Karpas-422 (cell line): ENCODE results near the gene FHIT. TPM values are rescaled to one million over a fixed set of nuclear protein-coding genes. Genes with fewer than 3 reads are reported as not detected.
"Not testable (repeated sequence)": the region's sequence is repeated elsewhere in the genome, so short reads cannot be mapped to it uniquely, and the experiment has no call there.

Source experiments
- DNase-seq: peaks from one replicate; pipeline ENCODE4 v3.0.0-alpha.2; 2015
- H2AFZ ChIP-seq: fragments of 200-600 bp; sonication (generic); 2 replicates; pipeline ENCODE4 v1.6.1; 2014; ENCODE audit warnings: antibody characterized with exemption, low read length, mixed read lengths
- H3K27ac ChIP-seq: fragments of 200-600 bp; sonication (generic); 2 replicates; pipeline ENCODE4 v1.5.1; 2014; ENCODE audit warnings: mild to moderate bottlenecking, low read length, moderate library complexity
- H3K27me3 ChIP-seq: fragments of 200-600 bp; sonication (generic); 2 replicates; pipeline ENCODE4 v1.6.1; 2014; ENCODE audit warnings: low read length, mixed read lengths
- H3K36me3 ChIP-seq: fragments of 200-600 bp; sonication (generic); 2 replicates; pipeline ENCODE4 v1.6.1; 2014; ENCODE audit warnings: low read length, mixed read lengths; ENCODE audit not compliant: insufficient read depth
- H3K4me1 ChIP-seq: fragments of 200-600 bp; sonication (generic); 2 replicates; pipeline ENCODE4 v1.6.1; 2014; ENCODE audit warnings: mild to moderate bottlenecking, low read length, mixed read lengths
- H3K4me2 ChIP-seq: fragments of 200-600 bp; sonication (generic); 2 replicates; pipeline ENCODE4 v1.6.1; 2014; ENCODE audit warnings: low read length, low read depth, mild to moderate bottlenecking; ENCODE audit not compliant: poor library complexity, severe bottlenecking
- H3K4me3 ChIP-seq: fragments of 200-600 bp; sonication (generic); 2 replicates; pipeline ENCODE4 v1.5.1; 2014; ENCODE audit warnings: mild to moderate bottlenecking, antibody characterized with exemption, low read length, mixed read lengths
- H3K79me2 ChIP-seq: fragments of 200-600 bp; sonication (generic); 2 replicates; pipeline ENCODE4 v1.6.1; 2014; ENCODE audit warnings: mild to moderate bottlenecking, low read length, mixed read lengths
- H3K9ac ChIP-seq: fragments of 200-600 bp; sonication (generic); 2 replicates; pipeline ENCODE4 v1.6.0; 2014; ENCODE audit warnings: low read length
- H3K9me2 ChIP-seq: fragments of 200-600 bp; sonication (generic), shearing (Covaris generic); replicated peaks from 2 replicates; pipeline ENCODE4 v1.6.0; 2014; ENCODE audit warnings: mild to moderate bottlenecking, low read length, moderate library complexity; ENCODE audit not compliant: insufficient read depth
- H3K9me3 ChIP-seq: fragments of 300-700, 200-600 bp; sonication (generic); 2 replicates; pipeline ENCODE4 v1.6.1; 2014; ENCODE audit warnings: low read length, mixed read lengths
- H4K20me1 ChIP-seq: fragments of 200-600 bp; sonication (generic); 2 replicates; pipeline ENCODE4 v1.6.1; 2014; ENCODE audit warnings: mild to moderate bottlenecking, antibody characterized with exemption, low read length, low read depth; ENCODE audit not compliant: insufficient read depth
- total RNA-seq: library from RNA; depleted of rRNA; stranded (reverse); fragments of >200 nt; shearing (Covaris generic); gene quantifications from 2 replicates; pipeline ENCODE4 v1.2.3, GENCODE V29; 2014; ENCODE audit warnings: low replicate concordance

Gene FHIT
- total RNA-seq, 1 experiment from 2014 or later = not detected

GRCh38 chr3:61199843-61200242 lies 51.4 kb downstream of the FHIT start:
- Histone ChIP-seq H3K4me3 (no peak overlapping the region), H3K4me1 (no peaks in the 10 kb centered on the region), H3K9ac (no peak overlapping the region), H2AFZ (no peak overlapping the region), H3K27ac (no peak overlapping the region), H3K36me3 (no peaks in the 10 kb centered on the region), H3K79me2 (no peaks in the 10 kb centered on the region), H3K4me2 (no peak overlapping the region), H3K27me3 (no peaks in the 10 kb centered on the region), H3K9me2 (no peaks in the 10 kb centered on the region), H3K9me3 (peaks cover 23% of the 10 kb centered on the region), H4K20me1 (no peaks in the 10 kb centered on the region)
- no peak for DNase-seq

- Histone ChIP-seq H3K9me3 (peaks cover 23% of the 10 kb centered on the region), H3K79me2 (no peaks in the 10 kb centered on the region), H2AFZ (no peak overlapping the region), H3K4me1 (no peaks in the 10 kb centered on the region), H3K4me2 (no peak overlapping the region), H3K9me2 (no peaks in the 10 kb centered on the region), H3K27me3 (no peaks in the 10 kb centered on the region), H3K27ac (no peak overlapping the region), H3K4me3 (no peak overlapping the region), H3K36me3 (no peaks in the 10 kb centered on the region), H4K20me1 (no peaks in the 10 kb centered on the region), H3K9ac (no peak overlapping the region)
- DNase-seq = no peak
These were observed 56.2 kb downstream of the FHIT start for GRCh38 chr3:61194892-61195538.

- H3K4me1 ChIP-seq = no peaks in the 10 kb centered on the region
- H4K20me1 ChIP-seq = no peaks in the 10 kb centered on the region
- H3K4me2 ChIP-seq = no peak overlapping the region
- no peak overlapping the region for H3K27ac ChIP-seq
- no peak overlapping the region for H2AFZ ChIP-seq
- H3K4me3 ChIP-seq = no peak overlapping the region
- no peak for DNase-seq
- no peaks in the 10 kb centered on the region for H3K9me2 ChIP-seq
- H3K9me3 ChIP-seq = peaks cover 16% of the 10 kb centered on the region
- H3K36me3 ChIP-seq = no peaks in the 10 kb centered on the region
- H3K79me2 ChIP-seq = no peaks in the 10 kb centered on the region
- no peaks in the 10 kb centered on the region for H3K27me3 ChIP-seq
- no peak overlapping the region for H3K9ac ChIP-seq
These were observed 59.0 kb downstream of the FHIT start for GRCh38 chr3:61192222-61192621.

- H3K9me2 ChIP-seq, H4K20me1 ChIP-seq, DNase-seq, H3K9ac ChIP-seq, H3K4me3 ChIP-seq, H3K36me3 ChIP-seq, H3K79me2 ChIP-seq, H3K27me3 ChIP-seq, H2AFZ ChIP-seq, H3K4me2 ChIP-seq, H3K27ac ChIP-seq, H3K4me1 ChIP-seq: not testable (repeated sequence)
- peaks cover 13% of the 10 kb centered on the region for H3K9me3 ChIP-seq
These were observed 61.0 kb downstream of the FHIT start for GRCh38 chr3:61190205-61190604.

- Histone ChIP-seq H3K79me2 (no peaks in the 10 kb centered on the region), H3K4me3 (no peak overlapping the region), H3K9ac (no peak overlapping the region), H4K20me1 (no peaks in the 10 kb centered on the region), H2AFZ (no peak overlapping the region), H3K27me3 (no peaks in the 10 kb centered on the region), H3K4me1 (no peaks in the 10 kb centered on the region), H3K27ac (no peak overlapping the region), H3K9me3 (peaks cover 13% of the 10 kb centered on the region; the same call in 1 of the 2 replicates), H3K36me3 (no peaks in the 10 kb centered on the region), H3K9me2 (no peaks in the 10 kb centered on the region), H3K4me2 (no peak overlapping the region)
- DNase-seq = no peak
These were observed 65.2 kb downstream of the FHIT start for GRCh38 chr3:61186030-61186429.

GRCh38 chr3:61184956-61185355 lies 66.3 kb downstream of the FHIT start:
- Histone ChIP-seq H3K27ac (no peak overlapping the region), H2AFZ (no peak overlapping the region), H3K79me2 (no peaks in the 10 kb centered on the region), H3K9me2 (no peaks in the 10 kb centered on the region), H3K4me2 (no peak overlapping the region), H4K20me1 (no peaks in the 10 kb centered on the region), H3K4me1 (no peaks in the 10 kb centered on the region), H3K27me3 (no peaks in the 10 kb centered on the region), H3K9me3 (peaks cover 19% of the 10 kb centered on the region), H3K36me3 (no peaks in the 10 kb centered on the region), H3K4me3 (no peak overlapping the region), H3K9ac (no peak overlapping the region)
- DNase-seq = no peak

- Histone ChIP-seq H3K4me2 (no peak overlapping the region), H3K79me2 (no peaks in the 10 kb centered on the region), H3K27ac (no peak overlapping the region), H2AFZ (no peak overlapping the region), H3K27me3 (no peaks in the 10 kb centered on the region), H3K9me3 (peaks cover 24% of the 10 kb centered on the region), H3K9ac (no peak overlapping the region), H3K4me3 (no peak overlapping the region), H4K20me1 (no peaks in the 10 kb centered on the region), H3K36me3 (no peaks in the 10 kb centered on the region), H3K4me1 (no peaks in the 10 kb centered on the region), H3K9me2 (no peaks in the 10 kb centered on the region)
- no peak for DNase-seq
These were observed 68.6 kb downstream of the FHIT start for GRCh38 chr3:61182662-61183061.

GRCh38 chr3:61181874-61182273 lies 69.4 kb downstream of the FHIT start:
- H3K9ac ChIP-seq = no peak overlapping the region
- H2AFZ ChIP-seq = no peak overlapping the region
- no peaks in the 10 kb centered on the region for H3K27me3 ChIP-seq
- H3K4me1 ChIP-seq = no peaks in the 10 kb centered on the region
- DNase-seq = no peak
- no peak overlapping the region for H3K4me3 ChIP-seq
- no peak overlapping the region for H3K4me2 ChIP-seq
- no peaks in the 10 kb centered on the region for H4K20me1 ChIP-seq
- no peaks in the 10 kb centered on the region for H3K79me2 ChIP-seq
- H3K27ac ChIP-seq = no peak overlapping the region
- no peaks in the 10 kb centered on the region for H3K36me3 ChIP-seq
- H3K9me2 ChIP-seq = no peaks in the 10 kb centered on the region
- peaks cover 24% of the 10 kb centered on the region for H3K9me3 ChIP-seq
